Adrenal gland (tissue), 12 donors: ENCODE data around the gene C1orf105. TPM values are rescaled to one million over a fixed set of nuclear protein-coding genes. Genes with fewer than 3 reads are reported as not detected.

Source experiments
- DNase-seq, 7 donors: peaks; one replicate each; pipeline ENCODE4 v3.0.0-alpha.2; 2019 to 2020
- H3K27ac ChIP-seq, 5 donors: fragments of 200-600 bp; sonication (generic) in 4 of 5; 1 replicate in 3 of 5; 2 replicates in 2 of 5; pipeline versions ENCODE4 v1.5.1 to v1.8.0; 2016 to 2020; ENCODE audit warnings: mild to moderate bottlenecking in 1 of 5
- H3K27me3 ChIP-seq: fragments of 200-600 bp; 2 replicates; pipeline ENCODE4 v1.8.0; 2021
- H3K36me3 ChIP-seq, 2 donors: fragments of 200-600 bp; replicated peaks in 1 of 2; 1 replicate in 1 of 2; 2 replicates in 1 of 2; pipeline versions ENCODE4 v1.5.1 to v1.8.0; 2018 to 2022
- H3K4me1 ChIP-seq, 2 donors: fragments of 200-600 bp; replicated peaks in 1 of 2; 1 replicate in 1 of 2; 2 replicates in 1 of 2; pipeline versions ENCODE4 v1.5.1 to v1.8.0; 2018 to 2021
- H3K4me3 ChIP-seq, 4 donors: fragments of 200-600 bp; sonication (generic) in 3 of 4; one replicate each; pipeline ENCODE4 v1.5.1; 2016 to 2018
- H3K9me3 ChIP-seq, 3 donors: fragments of 200-600 bp; sonication (generic) in 1 of 3; replicated peaks in 1 of 3; 1 replicate in 2 of 3; 2 replicates in 1 of 3; pipeline versions ENCODE4 v1.5.1 to v1.8.0; 2016 to 2021
- CTCF ChIP-seq, 6 experiments: fragments of 450-650 bp in 4 of 6; fragments of 200-600 bp in 2 of 6; sonication (generic) in 1 of 6; IDR thresholded peaks; 1 replicate in 5 of 6; 2 replicates in 1 of 6; pipeline versions ENCODE4 v1.5.1 to v1.8.0; 2016 to 2021; ENCODE audit warnings: antibody characterized with exemption in 6 of 6, mild to moderate bottlenecking in 2 of 6, moderate library complexity in 1 of 6
- POLR2A ChIP-seq, 2 donors: fragments of 450-650 bp; IDR thresholded peaks; one replicate each; pipeline ENCODE4 v1.6.1; 2017; ENCODE audit warnings: antibody characterized with exemption in 2 of 2, mild to moderate bottlenecking in 2 of 2, moderate library complexity in 1 of 2
- WGBS, 4 donors: extraction: QIAGEN DNeasy Blood & Tissue Kit in 2 of 4; methylation state at CpG; one replicate each; pipeline versions ENCODE4 v1.1.5 to v1.1.7; 2013 to 2017; 5-methylcytosine and 5-hydroxymethylcytosine counted together
- intact Hi-C, 2 donors: fragments of 100-400 bp; cut with DNase I; formaldehyde crosslinking; loops; one replicate each; pipeline versions ENCODE4 v1.14.1 to v1.15.0; 2022 to 2023
- polyA plus RNA-seq, 3 donors: library from polyadenylated mRNA; stranded (reverse); fragments of 200-250 nt in 2 of 3; fragments of 350-450 nt in 1 of 3; fragmentation: Illumina TruSeq in 1 of 3; extraction: RNeasy Lipid Tissue Mini Kit (QIAGEN cat#74804) in 1 of 3; gene quantifications; one replicate each; pipeline ENCODE4 v1.2.3, GENCODE V29; 2013 to 2014
- total RNA-seq, 9 donors: library from RNA; depleted of rRNA in 4 of 9; stranded (reverse); fragments of >200 nt in 4 of 9; fragments of 120-200 nt in 1 of 9; fragmentation: NEBNext Ultra II Directional in 1 of 9; extraction: Animal tissue kit (Norgen Biotek cat#: 25700) in 1 of 9; gene quantifications; one replicate each; pipeline versions ENCODE4 v1.1.0 to v1.2.4, GENCODE V29; 2013 to 2023
- donor health status: healthy with polysubstance abuse.
- donor health status: Bipolar disorder and iron deficiency.
- donor health status: DM: yes; HTN: yes; CAD: no.
- donor health status: DM: no; HTN: no; CAD: no.
- donor health status: DM: no; HTN: no; CAD: no.
- donor health status: DM: yes; HTN: yes; CAD: no.

Gene C1orf105
- total and polyA plus RNA-seq, 12 donors: 0.37 to 0.80 (median 0.39) TPM; not detected in 9

- no peak for TF ChIP-seq CTCF (IDR thresholded peaks at IDR 0.05)
- TF ChIP-seq POLR2A (IDR thresholded peaks at IDR 0.05): no peak
- no peak overlapping the region for H3K4me3 ChIP-seq
- 85 to 97% (median 95%) methylated on average over 1 of the region's 1 CpG for WGBS, 4 donors
- no peak overlapping the region for H3K27ac ChIP-seq
- intact Hi-C loops: loop anchor here (10.0 kb wide), 2 partner anchors 402 to 412 kb away; no protein-coding TSS in a partner anchor
- H3K4me1 ChIP-seq: peaks cover 0 to 14% of the 10 kb centered on the region in 2 donors
- H3K9me3 ChIP-seq: no peaks in the 10 kb centered on the region
- DNase-seq: no peak
- H3K36me3 ChIP-seq: no peaks in the 10 kb centered on the region
- H3K27me3 ChIP-seq: no peaks in the 10 kb centered on the region
Measured at GRCh38 chr1:172406968-172407367, 13.5 kb upstream of the C1orf105 start.

- Histone ChIP-seq H3K9me3 (no peaks in the 10 kb centered on the region), H3K4me3 (no peak overlapping the region), H3K36me3 (no peaks in the 10 kb centered on the region), H3K27ac (no peak overlapping the region), H3K27me3 (no peaks in the 10 kb centered on the region), H3K4me1 (no peaks in the 10 kb centered on the region)
- DNase-seq: no peak
- TF ChIP-seq POLR2A (IDR thresholded peaks at IDR 0.05) (no peak), CTCF (IDR thresholded peaks at IDR 0.05) (no peak)
- intact Hi-C loops: loop anchor here (10.0 kb wide), 2 partner anchors 404 to 414 kb away; no protein-coding TSS in a partner anchor
- 91 to 96% (median 92%) methylated on average over 1 of the region's 1 CpG for WGBS, 4 donors
Measured at GRCh38 chr1:172408958-172409357, 11.5 kb upstream of the C1orf105 start.

- Histone ChIP-seq H3K27ac (no peak overlapping the region), H3K36me3 (no peaks in the 10 kb centered on the region), H3K4me3 (no peak overlapping the region), H3K27me3 (no peaks in the 10 kb centered on the region), H3K9me3 (no peaks in the 10 kb centered on the region), H3K4me1 (no peaks in the 10 kb centered on the region)
- 91 to 100% (median 92%) methylated on average over 1 of the region's 1 CpG for WGBS, 4 donors
- intact Hi-C loops: no loop called here
- DNase-seq: no peak
- TF ChIP-seq CTCF (IDR thresholded peaks at IDR 0.05) (peak in 1 of 6 experiments; percentile 5), POLR2A (IDR thresholded peaks at IDR 0.05) (no peak)
Measured at GRCh38 chr1:172410027-172410426, 10.5 kb upstream of the C1orf105 start.

- Histone ChIP-seq H3K4me1 (no peaks in the 10 kb centered on the region), H3K4me3 (no peak overlapping the region), H3K27ac (no peak overlapping the region), H3K36me3 (no peaks in the 10 kb centered on the region), H3K27me3 (no peaks in the 10 kb centered on the region), H3K9me3 (no peaks in the 10 kb centered on the region)
- no peak for DNase-seq
- no peak for TF ChIP-seq POLR2A (IDR thresholded peaks at IDR 0.05)
- TF ChIP-seq CTCF (IDR thresholded peaks at IDR 0.05): no peak
- WGBS, 4 donors: 91 to 98% (median 93%) methylated on average over 2 of the region's 2 CpGs
- intact Hi-C loops: no loop called here
Measured at GRCh38 chr1:172411791-172412338, 8.6 kb upstream of the C1orf105 start.
